ENCODE data around the gene WNT6. TPM values are rescaled to one million over a fixed set of nuclear protein-coding genes. Genes with fewer than 3 reads are reported as not detected.

Gene WNT6
- total RNA-seq, 1 donor from 2014 or later: 2.6 TPM

DNA sequence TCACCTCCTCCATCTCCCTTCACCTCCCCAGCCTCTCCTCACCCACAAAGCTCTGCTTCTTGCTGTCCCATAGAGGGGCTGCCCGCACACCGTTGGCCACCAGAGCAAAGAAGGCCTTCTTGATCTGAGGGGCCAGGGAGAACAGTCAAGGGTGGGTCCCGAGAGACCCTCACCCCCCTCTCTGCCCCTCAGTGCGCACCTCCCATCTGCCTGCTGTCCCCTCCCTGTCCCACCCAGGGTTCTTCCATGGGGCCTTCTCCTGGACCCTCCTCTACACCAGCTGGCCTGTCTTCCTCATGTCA, 31.2 kb upstream of the WNT6 start:
- Mint-ChIP-seq H3K36me3 (ENCODE audit: low read depth, unreplicated experiment) (peaks cover 4% of the 10 kb centered on the region), H3K27ac (ENCODE audit: unreplicated experiment) (no peak overlapping the region), H3K4me1 (ENCODE audit: low read depth, unreplicated experiment) (peaks cover 2% of the 10 kb centered on the region), H3K9me3 (ENCODE audit: unreplicated experiment) (peaks cover 2% of the 10 kb centered on the region), H3K4me3 (ENCODE audit: unreplicated experiment) (no peak overlapping the region), H3K27me3 (ENCODE audit: low read depth, unreplicated experiment) (peaks cover 42% of the 10 kb centered on the region)
- H3K4me2 ChIP-seq (ENCODE audit: low read length): no peak overlapping the region
- no peaks in the 10 kb centered on the region for H3K4me1 ChIP-seq (ENCODE audit: insufficient read depth, low read length)
- no peaks in the 10 kb centered on the region for H3K9me3 ChIP-seq (ENCODE audit: insufficient read depth, low read depth, low read length)
- H4K20me1 ChIP-seq (ENCODE audit: insufficient read depth, low read length): no peaks in the 10 kb centered on the region
- H2AFZ ChIP-seq (ENCODE audit: low read depth, low read length): no peak overlapping the region
- no peaks in the 10 kb centered on the region for H3K36me3 ChIP-seq (ENCODE audit: insufficient read depth, low read length)
- no peak for DNase-seq (ENCODE audit: low read depth)
- H3K27ac ChIP-seq (ENCODE audit: low read depth, low read length): no peak overlapping the region
- no peak for FAIRE-seq
- no peak overlapping the region for H3K9ac ChIP-seq (ENCODE audit: low read length)
- no peak overlapping the region for H3K4me3 ChIP-seq (ENCODE audit: insufficient read depth, low read depth, low read length)
- H3K27me3 ChIP-seq (ENCODE audit: insufficient read depth, low read length): peaks cover 31% of the 10 kb centered on the region
- no peaks in the 10 kb centered on the region for H3K79me2 ChIP-seq (ENCODE audit: insufficient read depth, low read length)
- TF ChIP-seq, protein P1, sequence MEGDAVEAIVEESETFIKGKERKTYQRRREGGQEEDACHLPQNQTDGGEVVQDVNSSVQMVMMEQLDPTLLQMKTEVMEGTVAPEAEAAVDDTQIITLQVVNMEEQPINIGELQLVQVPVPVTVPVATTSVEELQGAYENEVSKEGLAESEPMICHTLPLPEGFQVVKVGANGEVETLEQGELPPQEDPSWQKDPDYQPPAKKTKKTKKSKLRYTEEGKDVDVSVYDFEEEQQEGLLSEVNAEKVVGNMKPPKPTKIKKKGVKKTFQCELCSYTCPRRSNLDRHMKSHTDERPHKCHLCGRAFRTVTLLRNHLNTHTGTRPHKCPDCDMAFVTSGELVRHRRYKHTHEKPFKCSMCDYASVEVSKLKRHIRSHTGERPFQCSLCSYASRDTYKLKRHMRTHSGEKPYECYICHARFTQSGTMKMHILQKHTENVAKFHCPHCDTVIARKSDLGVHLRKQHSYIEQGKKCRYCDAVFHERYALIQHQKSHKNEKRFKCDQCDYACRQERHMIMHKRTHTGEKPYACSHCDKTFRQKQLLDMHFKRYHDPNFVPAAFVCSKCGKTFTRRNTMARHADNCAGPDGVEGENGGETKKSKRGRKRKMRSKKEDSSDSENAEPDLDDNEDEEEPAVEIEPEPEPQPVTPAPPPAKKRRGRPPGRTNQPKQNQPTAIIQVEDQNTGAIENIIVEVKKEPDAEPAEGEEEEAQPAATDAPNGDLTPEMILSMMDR (IDR thresholded peaks at IDR 0.05; ENCODE audit: insufficient read depth, low read depth, low read length): no peak

DNA sequence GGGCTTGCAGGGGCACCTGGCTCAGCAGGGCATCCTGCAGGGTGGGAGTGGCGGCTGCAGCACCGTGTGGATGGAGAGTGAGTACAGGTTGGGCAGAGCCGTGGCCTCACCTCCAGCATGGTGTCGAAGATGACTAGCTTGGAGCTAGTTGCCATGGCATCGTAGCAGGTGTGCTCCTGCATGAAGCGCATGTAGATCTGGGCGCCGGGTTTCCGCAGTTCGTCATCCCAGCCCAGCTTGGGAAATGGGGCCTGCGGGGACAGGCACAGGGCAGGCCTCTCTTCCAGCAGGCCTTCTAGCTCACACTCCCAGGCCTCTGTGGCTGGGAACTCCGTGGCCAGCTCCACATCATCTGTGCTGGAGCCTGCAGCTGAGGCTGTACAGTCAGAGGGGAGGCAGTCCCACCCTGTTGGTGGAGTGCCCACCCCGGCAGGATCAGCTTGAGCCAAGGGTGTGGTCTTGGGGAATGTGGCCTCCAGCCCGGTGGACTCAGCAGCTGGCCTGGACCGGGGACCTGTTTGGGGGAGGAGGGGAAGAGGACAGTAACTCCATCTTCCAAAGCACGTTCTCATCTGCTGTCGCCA, 29.6 kb upstream of the WNT6 start:
- H3K4me3 ChIP-seq (ENCODE audit: insufficient read depth, low read depth, low read length): no peak overlapping the region
- H3K4me1 Mint-ChIP-seq (ENCODE audit: low read depth, unreplicated experiment): peaks cover 2% of the 10 kb centered on the region
- H3K27me3 ChIP-seq (ENCODE audit: insufficient read depth, low read length): peaks cover 46% of the 10 kb centered on the region
- H3K4me2 ChIP-seq (ENCODE audit: low read length): no peak overlapping the region
- no peak overlapping the region for H3K27ac ChIP-seq (ENCODE audit: low read depth, low read length)
- H3K9ac ChIP-seq (ENCODE audit: low read length): no peak overlapping the region
- no peak for FAIRE-seq
- no peak overlapping the region for H3K27ac Mint-ChIP-seq (ENCODE audit: unreplicated experiment)
- H3K9me3 Mint-ChIP-seq (ENCODE audit: unreplicated experiment): peaks cover 2% of the 10 kb centered on the region
- no peaks in the 10 kb centered on the region for H4K20me1 ChIP-seq (ENCODE audit: insufficient read depth, low read length)
- H3K27me3 Mint-ChIP-seq (ENCODE audit: low read depth, unreplicated experiment): peaks cover 48% of the 10 kb centered on the region
- H2AFZ ChIP-seq (ENCODE audit: low read depth, low read length): no peak overlapping the region
- H3K36me3 ChIP-seq (ENCODE audit: insufficient read depth, low read length): no peaks in the 10 kb centered on the region
- DNase-seq (ENCODE audit: low read depth): no peak
- no peaks in the 10 kb centered on the region for H3K79me2 ChIP-seq (ENCODE audit: insufficient read depth, low read length)
- no peak overlapping the region for H3K4me3 Mint-ChIP-seq (ENCODE audit: unreplicated experiment)
- no peak for TF ChIP-seq EZH2 (IDR thresholded peaks at IDR 0.05; ENCODE audit: insufficient read depth, low read length)
- TF ChIP-seq, protein P1 (IDR thresholded peaks at IDR 0.05; ENCODE audit: insufficient read depth, low read depth, low read length): no peak
- H3K4me1 ChIP-seq (ENCODE audit: insufficient read depth, low read length): no peaks in the 10 kb centered on the region
- H3K36me3 Mint-ChIP-seq (ENCODE audit: low read depth, unreplicated experiment): peaks cover 4% of the 10 kb centered on the region
- no peaks in the 10 kb centered on the region for H3K9me3 ChIP-seq (ENCODE audit: insufficient read depth, low read depth, low read length)

DNA sequence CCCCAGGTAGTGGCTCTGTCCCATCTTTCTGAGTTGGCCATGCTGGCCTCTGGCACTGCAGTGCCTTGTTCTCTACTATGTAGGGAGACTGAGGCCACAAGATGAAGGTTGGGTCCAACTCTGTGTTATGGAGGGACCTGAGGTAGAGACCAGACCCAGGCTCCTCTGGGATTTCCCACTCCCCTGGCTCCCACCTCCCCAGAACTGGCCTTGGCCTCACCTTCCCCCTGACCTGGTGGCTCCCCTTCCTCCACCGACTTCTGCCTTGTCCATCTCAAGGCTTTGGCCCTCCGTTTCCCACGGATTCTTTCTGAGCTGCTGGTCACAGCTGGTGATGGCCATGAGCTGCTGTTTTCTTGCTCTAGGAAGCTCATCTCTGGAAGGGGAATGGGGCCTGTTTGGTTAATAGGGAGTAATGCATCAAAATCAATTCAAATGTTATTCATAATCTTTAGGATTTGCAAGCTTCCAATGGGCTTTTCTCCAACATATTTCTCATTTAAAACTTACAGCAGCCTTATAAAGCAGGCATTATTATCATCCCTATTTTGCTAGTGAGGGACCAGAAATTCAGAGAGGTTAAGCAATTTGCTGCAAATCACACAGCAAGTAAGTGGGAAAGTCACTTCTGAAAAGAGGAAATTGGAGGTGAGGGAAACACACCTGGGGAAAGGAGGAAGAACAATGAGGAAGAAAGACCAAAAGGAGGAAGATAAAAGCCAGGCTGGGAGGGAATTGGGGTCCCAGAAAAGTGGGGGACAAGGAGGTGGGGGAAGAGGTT, 28.9 kb upstream of the WNT6 start:
- Histone ChIP-seq H2AFZ (ENCODE audit: low read depth, low read length) (no peak overlapping the region), H3K4me2 (ENCODE audit: low read length) (no peak overlapping the region), H3K9me3 (ENCODE audit: insufficient read depth, low read depth, low read length) (no peaks in the 10 kb centered on the region), H3K36me3 (ENCODE audit: insufficient read depth, low read length) (no peaks in the 10 kb centered on the region), H3K9ac (ENCODE audit: low read length) (no peak overlapping the region), H3K27me3 (ENCODE audit: insufficient read depth, low read length) (peaks cover 53% of the 10 kb centered on the region), H3K4me3 (ENCODE audit: insufficient read depth, low read depth, low read length) (no peak overlapping the region), H3K27ac (ENCODE audit: low read depth, low read length) (no peak overlapping the region), H3K4me1 (ENCODE audit: insufficient read depth, low read length) (no peaks in the 10 kb centered on the region), H4K20me1 (ENCODE audit: insufficient read depth, low read length) (no peaks in the 10 kb centered on the region), H3K79me2 (ENCODE audit: insufficient read depth, low read length) (no peaks in the 10 kb centered on the region)
- no peak for TF ChIP-seq EZH2 (IDR thresholded peaks at IDR 0.05; ENCODE audit: insufficient read depth, low read length)
- TF ChIP-seq, protein P1 (IDR thresholded peaks at IDR 0.05; ENCODE audit: insufficient read depth, low read depth, low read length): no peak
- H3K4me3 Mint-ChIP-seq (ENCODE audit: unreplicated experiment): no peak overlapping the region
- FAIRE-seq: no peak
- peaks cover 2% of the 10 kb centered on the region for H3K4me1 Mint-ChIP-seq (ENCODE audit: low read depth, unreplicated experiment)
- peaks cover 2% of the 10 kb centered on the region for H3K9me3 Mint-ChIP-seq (ENCODE audit: unreplicated experiment)
- peaks cover 4% of the 10 kb centered on the region for H3K36me3 Mint-ChIP-seq (ENCODE audit: low read depth, unreplicated experiment)
- DNase-seq (ENCODE audit: low read depth): no peak
- peaks cover 54% of the 10 kb centered on the region for H3K27me3 Mint-ChIP-seq (ENCODE audit: low read depth, unreplicated experiment)
- H3K27ac Mint-ChIP-seq (ENCODE audit: unreplicated experiment): no peak overlapping the region
